ENCODE measurements around the gene TEKT5.

GRCh38 chr16:10661737-10662136 is 33.0 kb downstream of the TEKT5 start:
- TF ChIP-seq CTCF (IDR thresholded peaks at IDR 0.05) (no peak), EZH2 (IDR thresholded peaks at IDR 0.05) (no peak), EZH2phosphoT487 (IDR thresholded peaks at IDR 0.05) (no peak)
